GM12891 (cell line): Measurements from ENCODE around the gene ATL3.

Experiments
- POLR2A ChIP-seq: IDR thresholded peaks from 2 replicates; pipeline ENCODE4 v1.6.1; 2011; ENCODE audit warnings: low read depth, low read length, control low read depth
- POLR2AphosphoS5 ChIP-seq: IDR thresholded peaks from 2 replicates; pipeline ENCODE4 v1.6.1; 2011; ENCODE audit warnings: low read depth, low read length, control low read depth
- TAF1 ChIP-seq: IDR thresholded peaks from 2 replicates; pipeline ENCODE4 v1.6.1; 2011; ENCODE audit warnings: low read depth, low read length, control low read depth

DNA sequence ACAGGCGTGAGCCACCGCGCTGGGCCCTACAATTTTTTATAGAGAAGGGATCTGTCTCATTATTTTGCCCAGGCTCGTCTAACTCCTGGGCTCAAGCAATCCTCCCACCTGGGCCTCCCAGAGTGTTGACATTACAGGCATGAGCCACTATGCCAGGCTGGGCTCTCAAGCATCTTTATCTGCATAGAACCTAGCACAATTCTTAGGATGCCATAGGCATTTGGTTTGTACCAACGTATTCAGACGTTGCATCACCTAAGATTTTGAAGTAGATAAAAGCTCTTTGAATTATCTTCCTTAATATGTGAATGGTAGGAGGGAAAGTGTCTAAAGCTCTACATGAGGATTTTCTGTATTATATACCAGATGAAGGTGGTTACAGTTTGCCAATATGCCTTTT lies 40.7 kb upstream of the ATL3 start:
- TF ChIP-seq POLR2A (no peak), TAF1 (no peak), POLR2AphosphoS5 (no peak)
